Urinary bladder (tissue), 4 donors: ENCODE results near the gene KCND3. TPM values are rescaled to one million over a fixed set of nuclear protein-coding genes. Genes with fewer than 3 reads are reported as not detected.

Experiments used
- DNase-seq: peaks from one replicate; pipeline ENCODE4 v3.0.0-alpha.2; 2015; ENCODE audit errors: extremely low spot score
- H3K27ac ChIP-seq: one replicate; pipeline ENCODE4 v1.5.1; 2013; ENCODE audit warnings: low read depth, mild to moderate bottlenecking, moderate library complexity
- H3K36me3 ChIP-seq: one replicate; pipeline ENCODE4 v1.6.1; 2013; ENCODE audit warnings: mild to moderate bottlenecking, moderate library complexity; ENCODE audit not compliant: insufficient read depth
- H3K4me1 ChIP-seq: one replicate; pipeline ENCODE4 v1.6.1; 2013; ENCODE audit warnings: mild to moderate bottlenecking, moderate library complexity; ENCODE audit not compliant: insufficient read depth
- H3K4me3 ChIP-seq: one replicate; pipeline ENCODE4 v1.5.1; 2013; ENCODE audit warnings: low read depth, low read length
- whole genome bisulfite sequencing: extraction: QIAGEN DNeasy Blood & Tissue Kit; methylation state at CpG from one replicate; pipeline ENCODE4 v1.1.7; 2013; 5-methylcytosine and 5-hydroxymethylcytosine counted together
- polyA plus RNA-seq: library from polyadenylated mRNA; stranded (reverse); fragments of 200-250 nt; gene quantifications from one replicate; pipeline ENCODE4 v1.2.3, GENCODE V29; 2013
- total RNA-seq: library from RNA; depleted of rRNA; stranded (reverse); fragments of >200 nt; gene quantifications from one replicate; pipeline ENCODE4 v1.2.3, GENCODE V29; 2014
- donor health status: healthy with polysubstance abuse.
- donor health status: healthy.

The KCND3 gene
- total and polyA plus RNA-seq, 2 donors, result 5.4 to 10.0 TPM

DNA sequence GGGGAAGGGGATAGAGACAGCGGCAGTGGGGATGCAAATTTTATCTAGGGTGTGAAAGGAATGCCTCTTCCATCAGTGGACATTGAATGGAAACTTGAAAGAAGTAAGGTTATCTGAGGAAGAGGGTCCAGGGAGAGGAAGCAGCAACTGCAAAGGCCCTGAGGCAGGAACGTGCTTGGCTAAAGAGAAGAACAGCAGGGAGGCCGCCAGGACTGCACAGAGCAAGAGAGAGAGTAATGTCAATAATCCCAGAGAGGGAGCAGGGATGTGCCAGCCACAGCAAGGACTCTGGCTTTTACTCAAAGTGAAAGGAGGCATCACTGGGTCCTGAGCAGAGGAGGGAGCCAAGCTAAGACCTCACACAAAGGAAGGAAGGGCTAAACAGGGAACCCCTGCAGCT lies 50.9 kb downstream of the KCND3 start:
- Histone ChIP-seq H3K4me3 (no peak overlapping the region), H3K27ac (no peak overlapping the region), H3K4me1 (no peaks in the 10 kb centered on the region), H3K36me3 (no peaks in the 10 kb centered on the region)
- DNase-seq, result no peak
- WGBS, result 90% methylated on average over 3 of the region's 3 CpGs

DNA sequence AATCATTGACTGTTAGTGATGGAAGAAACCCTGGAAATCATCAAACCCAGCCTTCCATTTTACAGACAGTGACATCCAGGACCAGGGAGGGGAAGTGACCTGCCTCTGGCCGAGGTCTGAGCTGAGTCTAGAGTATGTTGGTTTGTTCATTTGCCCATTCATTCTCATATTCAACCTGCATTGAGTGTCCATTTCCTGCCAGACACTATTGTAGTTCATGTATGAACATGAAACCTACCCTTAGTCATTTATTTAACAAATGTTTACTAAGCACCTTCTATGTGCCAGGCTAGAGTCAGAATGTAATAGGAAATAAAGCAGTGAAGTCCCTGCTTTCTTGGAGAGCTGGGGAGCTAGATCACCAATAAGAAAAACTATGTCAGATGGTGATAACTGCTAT lies 51.3 kb downstream of the KCND3 start:
- Histone ChIP-seq H3K4me1 (no peaks in the 10 kb centered on the region), H3K36me3 (no peaks in the 10 kb centered on the region), H3K4me3 (no peak overlapping the region), H3K27ac (no peak overlapping the region)
- 25% methylated on average over 1 of the region's 1 CpG for WGBS
- DNase-seq, result no peak

DNA sequence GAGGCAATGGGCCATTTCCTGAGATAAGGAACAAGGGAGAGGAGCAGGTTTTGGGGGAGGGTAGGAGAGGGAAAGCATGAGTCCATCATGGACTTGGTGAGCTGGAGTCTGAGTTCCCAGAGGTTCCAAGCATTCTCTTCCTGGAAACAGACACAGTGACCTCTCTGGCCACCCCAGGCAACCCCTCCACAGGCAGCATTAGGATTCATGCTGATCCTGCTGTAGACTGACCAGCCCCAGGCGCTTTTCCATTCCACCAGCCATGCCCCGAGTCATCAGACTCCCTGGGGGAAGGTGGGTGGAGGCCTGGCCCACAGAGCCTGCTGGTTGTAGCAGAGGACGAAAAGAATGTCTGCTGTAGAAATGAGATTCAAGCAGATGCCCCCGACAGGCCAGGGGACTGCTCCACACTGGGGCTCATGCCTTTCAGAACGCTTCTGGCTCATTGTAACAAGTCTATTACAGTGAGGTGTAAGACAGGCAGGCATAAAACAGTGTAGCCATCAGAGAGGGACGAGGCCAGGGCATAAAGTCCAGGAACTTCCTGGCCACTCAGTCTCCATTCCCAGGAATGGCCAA lies 52.2 kb downstream of the KCND3 start:
- 54% methylated on average over 6 of the region's 6 CpGs for WGBS
- no peak overlapping the region for H3K4me3 ChIP-seq
- DNase-seq, result no peak

DNA sequence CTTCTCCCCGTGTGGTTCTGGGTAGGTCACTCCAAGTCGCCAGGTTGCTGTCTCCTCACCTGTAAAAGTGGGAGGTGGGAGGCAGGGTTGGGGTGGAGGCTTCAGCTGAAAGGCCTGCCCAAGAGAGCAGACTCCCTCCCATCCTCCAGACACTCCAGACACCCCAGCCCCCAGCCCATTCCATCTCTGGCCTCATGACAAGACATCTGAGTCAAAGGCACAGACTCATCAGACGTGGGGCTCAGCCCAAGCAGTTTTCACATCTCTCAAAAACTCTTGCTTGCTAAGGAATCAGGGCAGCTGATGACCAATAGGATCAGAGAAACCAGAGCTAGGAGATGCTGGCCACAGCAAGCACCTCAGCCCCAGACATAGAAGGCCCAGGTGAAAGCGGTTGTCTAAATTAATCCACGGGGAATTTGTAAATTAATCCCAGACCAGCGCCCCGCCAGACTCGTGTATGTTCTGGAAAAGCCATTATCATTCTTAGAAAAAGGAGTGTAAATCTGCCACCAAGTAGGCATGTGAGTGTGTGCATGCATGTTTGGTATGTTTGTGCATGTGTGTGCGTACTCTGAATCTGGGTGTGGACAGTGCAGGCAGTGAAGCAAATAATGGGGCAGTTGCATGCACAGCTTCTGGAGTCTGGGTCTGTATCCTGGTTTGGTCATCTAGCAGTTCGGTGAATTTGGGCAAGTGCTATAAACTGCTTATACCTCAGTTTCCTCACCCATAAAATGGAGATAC lies 55.2 kb downstream of the KCND3 start:
- DNase-seq, result no peak
- Histone ChIP-seq H3K4me1 (no peaks in the 10 kb centered on the region), H3K27ac (no peak overlapping the region), H3K36me3 (no peaks in the 10 kb centered on the region), H3K4me3 (no peak overlapping the region)
- 82% methylated on average over 10 of the region's 10 CpGs for WGBS

More for the DNA sequence above, 52.2 kb downstream of the KCND3 start:
- Histone ChIP-seq H3K27ac (no peak overlapping the region), H3K4me1 (no peaks in the 10 kb centered on the region), H3K36me3 (no peaks in the 10 kb centered on the region)

DNA sequence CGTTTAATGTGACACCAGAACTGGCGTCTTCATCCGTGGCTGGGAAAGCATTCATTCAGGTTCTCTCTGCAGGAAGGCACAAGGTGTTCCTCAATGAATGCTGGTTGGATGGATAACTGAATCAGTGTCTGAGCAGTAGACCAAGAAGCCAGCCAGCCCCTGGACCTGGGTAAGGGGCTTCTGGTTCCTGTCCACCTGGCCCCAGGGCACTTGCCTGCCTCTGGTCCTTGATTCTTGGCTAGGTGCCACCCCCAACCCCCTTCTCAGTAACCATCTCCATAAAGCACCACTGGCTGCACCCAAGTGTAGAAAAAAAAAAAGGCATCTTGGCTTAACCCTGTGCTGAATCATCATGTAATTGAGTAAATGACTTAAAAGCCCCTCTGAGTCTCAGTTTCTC lies 59.1 kb downstream of the KCND3 start:
- DNase-seq, result no peak

DNA sequence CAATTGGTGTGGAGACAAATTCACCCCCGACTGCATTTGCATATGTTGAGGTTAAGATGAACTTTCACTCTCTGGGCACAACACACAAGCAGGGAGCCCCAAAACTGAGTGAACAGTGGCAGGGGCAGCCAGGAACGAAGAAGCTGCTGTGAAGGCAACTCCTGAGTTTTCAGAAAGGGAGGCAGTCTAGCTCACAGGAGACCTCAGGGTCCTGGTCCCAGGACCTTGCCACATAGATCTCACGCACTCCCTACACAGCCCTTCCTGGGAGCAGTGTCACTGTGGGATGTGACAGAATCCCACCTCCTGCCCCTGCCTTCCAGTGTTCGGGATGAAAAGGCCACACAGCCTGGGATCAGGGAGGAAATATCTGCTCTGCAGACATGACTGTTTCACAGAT lies 60.9 kb downstream of the KCND3 start:
- Histone ChIP-seq H3K4me3 (no peak overlapping the region), H3K27ac (no peak overlapping the region), H3K36me3 (no peaks in the 10 kb centered on the region), H3K4me1 (no peaks in the 10 kb centered on the region)
- 76% methylated on average over 4 of the region's 4 CpGs for WGBS
- DNase-seq, result no peak

More for the DNA sequence above, 59.1 kb downstream of the KCND3 start:
- Histone ChIP-seq H3K4me3 (no peak overlapping the region), H3K27ac (no peak overlapping the region), H3K4me1 (no peaks in the 10 kb centered on the region), H3K36me3 (no peaks in the 10 kb centered on the region)
- WGBS, result 83% methylated on average over 3 of the region's 3 CpGs

DNA sequence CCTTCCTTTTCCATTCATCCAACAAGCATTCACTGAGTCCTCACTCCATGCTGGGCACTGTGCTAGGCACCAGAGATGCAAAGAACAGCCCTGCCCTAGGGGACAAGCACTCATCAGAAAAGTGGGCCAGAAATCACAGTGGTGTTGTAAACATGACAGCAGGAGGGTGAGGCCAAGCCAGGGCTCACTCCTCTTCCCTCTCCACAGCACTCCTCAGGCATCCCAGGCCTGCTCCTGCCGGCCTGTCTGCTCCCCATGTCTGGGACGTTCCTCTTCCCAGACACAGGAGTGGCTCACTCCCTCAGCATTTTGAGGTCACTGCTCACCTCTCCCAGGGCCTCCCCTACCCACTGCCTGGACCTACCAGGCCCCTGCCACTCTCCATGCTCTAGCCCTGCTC lies 61.8 kb downstream of the KCND3 start:
- Histone ChIP-seq H3K4me3 (no peak overlapping the region), H3K4me1 (no peaks in the 10 kb centered on the region), H3K27ac (no peak overlapping the region), H3K36me3 (no peaks in the 10 kb centered on the region)
- 51% methylated on average over 2 of the region's 2 CpGs for WGBS
- no peak for DNase-seq

DNA sequence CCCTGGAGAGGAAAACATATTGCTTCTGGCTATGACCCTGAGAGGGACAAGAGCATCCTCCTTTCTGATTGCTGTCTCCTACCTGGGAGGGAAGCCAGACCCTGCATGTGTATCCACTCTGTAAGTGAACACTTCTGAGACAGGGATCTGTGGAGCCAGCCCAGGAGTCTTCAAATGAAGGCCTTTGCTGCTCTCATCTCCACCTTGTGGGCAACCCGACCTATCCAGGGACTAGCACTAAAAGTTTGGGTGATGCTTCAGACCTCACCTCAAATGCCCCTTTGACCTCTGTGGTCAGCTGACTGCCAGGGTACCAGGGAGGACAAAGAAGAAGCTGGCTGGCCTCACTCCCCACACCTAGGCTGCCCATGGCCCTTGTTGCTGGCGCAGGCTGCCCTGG lies 64.7 kb downstream of the KCND3 start:
- WGBS, result 80% methylated on average over 2 of the region's 2 CpGs
- Histone ChIP-seq H3K27ac (no peak overlapping the region), H3K4me1 (no peaks in the 10 kb centered on the region), H3K4me3 (no peak overlapping the region), H3K36me3 (no peaks in the 10 kb centered on the region)
- DNase-seq, result no peak

DNA sequence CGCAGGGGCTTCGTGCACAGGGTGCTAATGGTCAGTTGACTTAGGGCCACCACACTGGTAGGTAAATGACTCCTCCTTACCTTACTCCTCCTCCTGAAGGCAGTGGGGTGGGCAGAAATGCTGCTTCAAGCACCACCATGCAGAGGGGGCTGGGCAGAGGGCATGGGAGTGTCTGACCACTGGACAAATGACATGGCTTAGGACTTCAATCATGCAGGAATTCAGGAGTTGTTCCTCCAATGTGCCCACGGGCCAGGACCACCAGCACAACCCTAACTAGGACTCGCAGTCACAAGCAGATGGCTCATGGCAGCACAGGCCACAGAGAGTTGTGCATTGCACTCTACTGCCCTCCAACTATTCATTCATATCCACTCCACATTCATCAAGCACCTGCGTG lies 65.7 kb downstream of the KCND3 start:
- WGBS, result 92% methylated on average over 5 of the region's 5 CpGs
- no peak for DNase-seq
- no peaks in the 10 kb centered on the region for H3K36me3 ChIP-seq
- H3K4me1 ChIP-seq, result no peaks in the 10 kb centered on the region
- H3K4me3 ChIP-seq, result no peak overlapping the region
- no peak overlapping the region for H3K27ac ChIP-seq

DNA sequence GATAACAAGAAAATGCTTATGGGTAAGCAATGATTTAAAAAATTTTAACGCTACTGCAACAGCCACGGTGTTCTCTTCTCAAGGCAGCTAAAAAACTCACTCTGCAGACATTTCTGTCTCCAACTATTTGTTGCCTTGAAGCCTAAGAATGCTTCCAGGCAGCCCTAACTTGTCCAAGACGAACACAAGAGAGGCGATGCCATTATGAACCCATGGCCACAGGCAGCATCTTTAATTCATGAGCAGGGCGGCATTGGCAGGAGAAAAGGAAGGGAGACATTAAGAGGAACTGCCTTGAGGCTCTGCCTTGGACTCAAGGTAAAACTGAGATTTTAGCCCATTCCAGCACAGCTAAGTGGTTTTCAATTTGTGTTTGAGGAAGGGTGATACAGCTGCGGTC lies 67.5 kb downstream of the KCND3 start:
- Histone ChIP-seq H3K4me1 (no peaks in the 10 kb centered on the region), H3K4me3 (no peak overlapping the region), H3K36me3 (no peaks in the 10 kb centered on the region), H3K27ac (no peak overlapping the region)
- DNase-seq, result no peak
- 88% methylated on average over 6 of the region's 6 CpGs for WGBS

DNA sequence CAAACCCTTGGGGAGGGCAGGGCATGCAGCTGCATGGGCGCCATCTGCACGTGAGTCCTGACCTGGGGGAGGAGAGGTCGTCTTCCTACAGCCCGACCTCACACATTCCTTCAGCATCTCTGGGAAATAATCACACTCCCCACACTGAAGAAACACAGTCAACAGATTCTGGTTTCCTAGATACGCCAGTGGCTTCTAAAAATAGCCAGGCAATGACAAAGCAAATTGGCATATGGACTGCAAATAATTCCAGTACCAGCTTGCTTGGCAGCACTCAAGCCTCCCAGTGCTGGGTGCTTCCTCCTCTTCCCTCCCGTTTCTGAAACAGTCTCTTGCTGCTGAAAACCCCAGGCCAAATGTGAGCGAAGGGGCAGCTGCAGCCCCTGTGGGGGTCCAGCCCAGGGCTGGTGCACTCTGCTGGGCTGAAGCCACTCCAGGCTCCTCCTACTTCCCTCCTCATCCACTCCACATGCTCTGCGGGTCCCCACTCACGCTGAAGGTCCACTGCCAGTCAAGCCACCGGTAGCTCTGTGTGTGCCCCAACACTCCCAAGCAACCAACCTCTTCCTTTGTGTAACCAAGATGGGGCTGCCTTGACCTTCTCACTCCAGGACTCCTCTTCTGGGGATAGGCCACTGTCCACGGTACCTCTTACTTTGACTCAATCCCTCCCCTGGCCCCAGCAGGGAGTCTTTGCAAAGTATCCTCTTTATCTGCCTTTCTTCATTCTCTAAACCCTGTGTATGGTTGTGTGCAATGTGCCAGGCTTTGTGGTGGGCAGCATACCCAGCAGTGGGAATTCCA lies 69.0 kb downstream of the KCND3 start:
- DNase-seq, result no peak
- H3K4me3 ChIP-seq, result no peak overlapping the region
- 43% methylated on average over 11 of the region's 11 CpGs for WGBS
- H3K36me3 ChIP-seq, result no peaks in the 10 kb centered on the region
- H3K27ac ChIP-seq, result no peak overlapping the region
- H3K4me1 ChIP-seq, result no peaks in the 10 kb centered on the region

DNA sequence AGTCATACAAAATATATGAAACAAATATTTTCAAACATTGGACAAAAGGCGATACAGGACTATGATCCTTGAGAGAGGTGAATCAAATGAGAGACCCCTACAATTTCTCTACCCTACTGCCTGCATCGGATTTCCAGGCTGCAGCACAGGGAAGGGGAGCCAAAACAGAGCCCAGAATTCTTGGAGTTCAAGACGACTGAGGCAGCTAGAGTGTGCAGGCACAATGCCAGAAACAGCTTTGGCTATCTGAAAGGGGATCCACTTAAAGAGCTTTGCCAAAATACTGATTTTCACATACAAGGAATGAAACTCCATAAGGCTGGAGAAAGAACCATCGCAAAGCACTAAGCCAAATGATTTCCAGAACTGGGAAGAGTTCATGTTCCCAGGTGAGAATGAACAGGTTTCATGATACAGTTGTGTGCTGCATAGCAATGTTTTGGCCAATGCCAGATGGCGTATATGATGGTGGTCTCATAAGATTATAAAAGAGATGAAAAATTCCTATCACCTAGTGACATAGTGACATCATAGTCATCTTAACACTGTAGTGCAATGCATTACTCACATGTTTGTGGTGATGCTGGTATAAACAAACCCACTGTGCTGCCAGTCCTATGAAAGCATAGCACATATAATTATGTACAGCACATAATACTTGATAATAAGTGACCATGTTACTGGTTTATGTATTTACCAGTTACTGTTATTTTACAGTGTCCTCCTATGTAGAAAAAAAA lies 77.5 kb downstream of the KCND3 start:
- Histone ChIP-seq H3K4me1 (no peaks in the 10 kb centered on the region), H3K4me3 (no peak overlapping the region), H3K27ac (no peak overlapping the region), H3K36me3 (no peaks in the 10 kb centered on the region)
- DNase-seq, result no peak
- WGBS, result 65% methylated on average over 5 of the region's 5 CpGs

DNA sequence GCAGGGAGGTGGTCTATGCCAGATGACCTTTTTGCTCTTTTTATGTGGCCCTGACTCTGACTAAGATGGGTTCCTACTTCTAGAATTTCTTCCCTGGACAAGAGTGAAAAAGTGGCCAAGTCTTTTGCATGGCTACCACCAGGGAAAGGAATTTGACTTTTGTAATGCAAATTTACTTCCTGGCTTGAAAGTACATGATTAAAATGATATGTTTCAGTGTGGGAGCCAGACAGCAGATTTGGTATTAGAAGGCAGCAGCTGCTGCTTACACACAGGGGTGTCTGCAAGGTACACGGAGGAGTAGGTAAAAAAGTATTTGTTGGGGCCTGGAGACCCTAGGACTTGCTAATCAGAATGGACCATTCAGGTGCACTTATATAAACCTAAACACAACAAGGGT lies 78.4 kb downstream of the KCND3 start:
- DNase-seq, result no peak
- H3K4me3 ChIP-seq, result no peak overlapping the region
- no peaks in the 10 kb centered on the region for H3K4me1 ChIP-seq
- H3K36me3 ChIP-seq, result no peaks in the 10 kb centered on the region
- no peak overlapping the region for H3K27ac ChIP-seq
- 75% methylated on average over 1 of the region's 1 CpG for WGBS
